Measurements from ENCODE around the gene HSPA1L. TPM values are rescaled to one million over a fixed set of nuclear protein-coding genes. Genes with fewer than 3 reads are reported as not detected.

The HSPA1L gene
- total and polyA plus RNA-seq, 10 of the 15 experiments (the other 5 are each of a cell fraction or from before 2014, with no cell fraction given), result 0.69 to 2.5 (median 1.5) TPM

GRCh38 chr6:31814677-31815024, 432 bp downstream of the HSPA1L start (continued):
- TF ChIP-seq E2F8 (IDR thresholded peaks at IDR 0.05; ENCODE audit: low read depth, partially characterized antibody) (no peak), EGR1 (IDR thresholded peaks at IDR 0.05; ENCODE audit: borderline replicate concordance in 1 of 2, low read depth in 2 of 2, low read length in 2 of 2) (peak in 1 of 2 experiments; percentile 44; a peak in 1 of 3 replicates), BMI1 (IDR thresholded peaks at IDR 0.05; ENCODE audit: borderline replicate concordance) (no peak), CHD2 (IDR thresholded peaks at IDR 0.05; ENCODE audit: borderline replicate concordance, low read depth, low read length) (peak; percentile 46; the same call in 1 of the 2 replicates), MLLT1 (IDR thresholded peaks at IDR 0.05) (no peak), ETV6 (conservative IDR thresholded peaks at IDR 0.05 in 1 of 2, IDR thresholded peaks at IDR 0.05 in 1 of 2; ENCODE audit: borderline replicate concordance in 1 of 2, low read depth in 1 of 2) (no peak), REST (IDR thresholded peaks at IDR 0.05; ENCODE audit: low read depth, low read length) (no peak), STAT1 (conservative IDR thresholded peaks at IDR 0.05) (no peak), HDAC6 (IDR thresholded peaks at IDR 0.05; ENCODE audit: unreplicated experiment) (no peak), CUX1 (IDR thresholded peaks at IDR 0.05; ENCODE audit: insufficient replicate concordance, low read depth, low read length) (no peak), YBX1 (IDR thresholded peaks at IDR 0.05) (no peak), NFYA (IDR thresholded peaks at IDR 0.05; ENCODE audit: borderline replicate concordance, low read depth, low read length) (no peak), POU2F2 (IDR thresholded peaks at IDR 0.05; ENCODE audit: borderline replicate concordance, low read depth, low read length) (no peak)

All from GM12878 (cell line).